H54 (cell line): Measurements from ENCODE around the gene SHISA6.

ENCODE experiments used
- DNase-seq: peaks from one replicate; pipeline ENCODE4 v3.0.0; 2011; ENCODE audit warnings: low spot score, mixed read lengths; ENCODE audit not compliant: insufficient read length
- FAIRE-seq: peaks from 3 replicates; lab custom pipeline; 2011; peaks lifted over from hg19 to GRCh38; lab: Jason Lieb, UNC
- POLR2A ChIP-seq: IDR thresholded peaks from 2 replicates; pipeline ENCODE4 v1.6.1; 2011; ENCODE audit warnings: low read depth, mild to moderate bottlenecking, low read length

Gene SHISA6

DNA sequence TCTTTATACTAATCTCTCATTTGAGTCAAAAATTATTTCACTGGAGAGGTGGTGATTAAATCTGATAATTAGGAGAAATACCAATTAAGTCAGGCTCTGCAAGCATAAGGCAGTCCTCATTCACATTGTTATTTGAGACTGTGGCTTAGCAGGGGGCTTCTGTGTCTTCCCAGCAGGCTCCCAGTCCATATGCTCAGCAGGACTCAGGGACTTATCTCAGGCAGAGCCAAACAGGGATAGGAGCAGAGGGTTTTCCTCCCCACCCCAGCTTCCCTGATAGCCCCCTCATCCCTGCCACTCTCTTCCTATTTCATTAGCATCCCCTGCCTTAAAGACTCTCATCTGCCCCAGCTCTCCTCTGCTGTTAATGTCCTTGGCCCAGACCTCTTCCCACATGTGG is 252.9 kb downstream of the SHISA6 start:
- no peak for DNase-seq
- no peak for TF ChIP-seq POLR2A
- FAIRE-seq, result no peak

DNA sequence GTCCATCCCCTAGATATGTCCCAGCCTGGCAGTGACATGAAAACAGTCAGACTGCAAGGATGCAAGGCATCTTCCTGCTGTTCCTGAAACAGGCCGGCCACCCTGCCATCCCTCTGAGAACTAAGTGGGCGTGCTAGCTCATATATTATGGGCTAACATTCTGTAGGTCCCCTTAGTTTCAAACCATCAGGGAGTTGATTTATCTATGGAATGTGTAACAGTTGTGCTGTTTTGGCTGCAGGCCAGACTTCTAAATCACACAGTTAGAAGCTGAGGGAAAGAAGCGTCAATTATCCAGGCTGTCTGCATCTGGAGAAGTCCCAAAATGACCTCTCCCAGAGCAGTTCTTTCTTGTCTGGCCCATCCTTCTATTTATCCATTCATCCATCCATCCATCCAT is 254.6 kb downstream of the SHISA6 start:
- no peak for TF ChIP-seq POLR2A
- FAIRE-seq (no peak), DNase-seq (no peak)

DNA sequence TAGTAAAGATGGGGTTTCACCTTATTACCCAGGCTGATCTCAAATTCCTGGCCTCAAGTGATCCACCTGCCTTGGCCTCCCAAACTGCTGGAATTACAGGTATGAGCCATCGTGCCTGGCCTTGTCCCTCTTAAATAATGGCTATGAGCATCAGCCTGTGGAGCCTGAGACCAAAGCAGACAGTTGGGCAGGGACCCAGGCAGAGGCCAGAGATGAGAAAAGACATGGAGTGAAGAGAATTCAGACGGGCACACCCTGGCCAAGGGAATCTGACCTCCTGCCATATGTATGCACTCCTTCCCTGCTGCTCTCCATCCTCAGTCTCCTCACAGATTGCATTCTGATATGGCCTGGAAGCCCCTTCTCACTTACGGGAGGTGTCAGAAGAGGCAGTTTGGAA is 258.9 kb downstream of the SHISA6 start:
- TF ChIP-seq POLR2A, result no peak
- DNase-seq (no peak), FAIRE-seq (no peak)

DNA sequence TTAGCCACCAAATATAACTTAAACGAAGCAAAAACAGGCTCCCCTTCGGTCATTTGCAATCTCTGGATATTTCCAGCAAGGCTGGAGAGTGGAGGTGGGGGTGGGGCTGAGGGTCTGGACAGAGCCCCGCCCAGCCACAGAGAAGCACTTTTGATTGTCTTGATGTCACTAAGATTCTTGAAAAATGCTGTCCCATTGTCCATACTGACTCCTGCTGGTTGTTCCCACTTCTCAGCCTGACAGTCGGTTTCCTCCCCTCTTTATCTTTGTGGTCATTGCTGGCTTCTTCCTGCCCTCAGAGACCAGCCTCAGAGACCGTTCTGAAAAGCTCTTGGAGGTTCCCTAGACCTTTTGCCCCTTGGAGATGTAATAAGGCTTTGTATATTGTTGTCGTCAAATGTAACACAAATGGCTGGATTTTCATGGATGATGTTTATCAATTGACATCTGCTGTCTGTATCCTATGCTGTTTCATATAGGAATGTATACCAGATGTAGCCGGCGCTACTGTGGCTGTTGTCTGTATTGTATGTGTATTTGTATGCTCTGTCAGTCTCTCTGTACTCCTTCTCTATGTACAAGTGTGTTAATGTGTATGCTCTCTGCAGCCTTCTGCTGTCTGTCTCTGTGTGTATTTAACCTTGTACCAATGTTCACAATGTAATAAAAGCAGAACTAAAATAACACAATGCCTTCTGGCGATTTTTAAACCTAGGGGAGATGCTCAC is 262.5 kb downstream of the SHISA6 start:
- FAIRE-seq, result no peak
- no peak for TF ChIP-seq POLR2A

DNA sequence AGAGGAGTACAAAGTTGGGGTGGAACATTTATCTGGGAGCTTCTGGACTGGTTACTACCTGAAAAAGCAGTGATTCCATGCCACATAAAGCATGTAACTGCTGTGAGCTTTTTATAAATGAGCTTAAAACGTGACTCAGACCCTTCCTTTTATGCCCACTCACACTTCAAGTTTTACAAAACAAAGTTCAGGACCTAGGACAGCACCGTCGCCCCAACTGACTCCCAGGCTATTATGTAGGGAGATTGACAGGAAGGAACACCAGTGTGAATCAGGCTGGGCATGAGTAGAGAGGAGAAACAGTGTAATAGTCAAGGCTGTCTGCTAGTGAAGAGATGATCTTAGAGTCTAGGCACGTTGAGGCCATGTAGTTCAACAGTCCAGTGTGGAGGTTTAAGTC is 265.6 kb downstream of the SHISA6 start:
- DNase-seq, result no peak
- no peak for FAIRE-seq
- no peak for TF ChIP-seq POLR2A

More for the DNA sequence above, 262.5 kb downstream of the SHISA6 start:
- no peak for DNase-seq

DNA sequence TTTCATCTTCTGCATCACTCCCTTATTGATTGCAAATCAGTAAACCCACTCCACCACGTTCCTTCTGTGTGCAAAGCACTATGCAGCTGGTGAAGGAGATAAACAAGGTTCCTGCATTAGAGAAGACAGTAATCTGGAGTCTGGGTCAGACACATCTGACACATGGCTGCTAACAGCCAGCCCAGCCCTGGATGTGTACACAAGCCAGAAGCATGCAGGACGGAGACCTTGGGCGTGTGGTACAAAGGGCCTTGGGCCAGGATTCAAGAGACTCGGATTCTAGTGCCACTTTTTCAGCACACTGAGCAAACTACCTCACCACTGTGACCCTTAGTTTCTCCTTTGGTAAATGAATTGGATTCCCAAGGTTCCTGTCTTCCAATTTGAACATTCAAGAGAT is 270.7 kb downstream of the SHISA6 start:
- DNase-seq (no peak), FAIRE-seq (no peak)
- TF ChIP-seq POLR2A, result no peak

DNA sequence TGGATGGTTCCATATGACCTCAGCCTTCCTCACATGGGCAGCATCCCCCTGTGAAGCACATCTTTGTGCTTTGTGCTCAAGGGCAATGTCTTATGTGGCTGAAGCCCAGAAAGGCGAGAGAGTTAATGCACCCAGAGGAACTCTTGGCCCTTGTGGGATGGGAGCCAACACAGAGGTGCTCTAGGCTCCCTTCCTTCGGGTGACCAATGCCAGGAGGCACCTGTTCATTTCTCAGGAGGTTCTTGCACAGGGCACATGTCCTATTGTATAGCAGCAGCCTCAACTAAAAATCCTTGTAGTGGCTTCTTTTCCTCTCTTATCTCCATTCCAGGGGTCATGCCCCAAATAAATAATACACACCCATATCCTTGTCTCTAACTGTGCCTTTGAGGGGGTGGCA is 273.6 kb downstream of the SHISA6 start:
- FAIRE-seq, result no peak
- no peak for DNase-seq
- TF ChIP-seq POLR2A, result no peak

DNA sequence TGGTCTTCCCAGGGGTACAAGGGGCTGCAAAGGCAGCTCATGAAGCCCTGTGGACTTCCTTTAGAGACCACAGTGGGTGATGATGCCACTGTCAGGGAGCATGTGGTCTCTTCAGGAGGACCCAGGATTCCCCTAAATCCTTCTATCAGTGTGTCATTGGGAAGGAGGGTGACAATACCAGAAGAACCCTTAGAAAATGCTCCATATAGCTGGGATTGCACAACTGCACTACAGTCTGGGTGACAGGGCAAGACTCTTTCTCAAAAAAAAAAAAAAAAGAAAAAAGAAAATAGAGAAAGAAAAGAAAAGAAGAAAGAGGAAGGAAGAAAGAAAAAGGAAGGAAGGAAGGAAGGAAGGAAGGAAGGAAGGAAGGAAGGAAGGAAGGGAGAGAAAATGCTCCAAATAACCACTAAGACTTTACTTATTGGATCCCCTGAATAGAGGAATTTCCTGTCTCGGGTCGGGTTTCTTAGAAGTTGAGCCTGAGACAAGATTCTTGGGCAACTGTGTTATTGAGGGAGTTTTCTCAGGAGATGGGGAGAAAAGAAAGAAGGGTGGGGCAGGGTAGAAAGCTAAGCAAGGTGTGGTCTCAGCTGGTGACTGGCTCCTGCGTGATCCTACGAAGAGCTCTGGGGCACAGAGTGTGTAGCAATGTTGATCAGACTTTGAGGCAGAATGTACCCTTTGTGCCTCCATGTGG is 274.1 kb downstream of the SHISA6 start:
- TF ChIP-seq POLR2A, result no peak
- DNase-seq (no peak), FAIRE-seq (no peak)

DNA sequence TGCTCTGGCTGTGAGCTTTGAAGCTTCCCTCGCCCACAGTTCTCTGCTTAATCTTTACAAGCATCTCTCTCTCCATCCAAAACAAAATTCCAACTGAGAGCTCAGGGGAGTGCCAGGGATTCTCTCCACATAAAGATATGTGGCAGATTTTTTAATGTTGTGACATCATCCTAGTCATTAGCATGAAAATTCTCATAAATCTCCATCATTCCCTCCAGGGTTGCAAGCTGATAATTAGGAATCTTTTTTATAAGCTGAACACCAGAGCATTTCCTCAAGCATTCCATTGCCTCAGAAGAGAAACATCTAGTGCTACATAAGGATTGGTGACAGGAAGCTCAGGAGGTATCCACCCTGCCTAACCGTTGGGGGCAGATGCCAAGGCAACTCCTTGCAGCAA is 274.9 kb downstream of the SHISA6 start:
- TF ChIP-seq POLR2A, result no peak
- DNase-seq, result no peak
- no peak for FAIRE-seq

DNA sequence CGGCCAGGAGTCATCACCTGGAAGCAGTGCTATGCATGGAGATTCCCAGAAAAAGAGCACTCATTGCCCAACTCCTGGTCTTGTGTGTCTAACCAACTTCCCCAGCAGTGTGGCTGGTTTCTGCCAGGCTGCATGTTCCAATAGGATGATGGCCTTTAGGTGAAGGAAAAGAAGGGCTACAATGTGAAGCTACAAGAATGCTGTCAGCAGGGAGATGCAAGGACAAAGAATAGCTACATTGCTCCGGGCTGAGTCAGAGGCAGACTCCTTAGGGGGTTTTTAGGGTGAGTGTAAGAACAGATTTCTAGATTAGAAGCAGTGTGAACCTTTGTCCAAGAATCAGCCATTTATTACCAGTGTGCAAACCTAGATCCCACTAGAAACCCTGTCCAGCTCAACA is 294.2 kb downstream of the SHISA6 start:
- no peak for FAIRE-seq
- TF ChIP-seq POLR2A, result no peak
- no peak for DNase-seq

DNA sequence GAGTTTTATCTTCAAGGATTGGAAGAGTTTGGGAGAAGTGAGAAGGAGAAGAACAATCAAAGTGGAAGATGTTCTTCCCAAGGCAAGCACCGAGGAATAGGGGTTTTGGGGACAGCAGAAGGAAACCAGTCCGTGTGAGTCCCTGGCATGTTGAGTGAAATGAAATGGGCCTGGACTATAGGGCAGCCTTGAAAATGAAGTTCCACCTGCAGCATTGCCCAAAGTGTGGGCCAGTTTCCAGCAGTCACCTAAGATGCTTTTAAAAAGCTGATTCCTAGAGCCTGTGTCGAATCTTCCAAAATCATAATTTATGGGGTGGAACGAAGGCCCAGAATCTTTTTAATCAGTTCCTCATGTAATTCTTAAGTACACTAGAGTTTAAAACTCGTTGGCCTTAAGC is 297.4 kb downstream of the SHISA6 start:
- no peak for FAIRE-seq
- TF ChIP-seq POLR2A, result no peak
- DNase-seq, result no peak

DNA sequence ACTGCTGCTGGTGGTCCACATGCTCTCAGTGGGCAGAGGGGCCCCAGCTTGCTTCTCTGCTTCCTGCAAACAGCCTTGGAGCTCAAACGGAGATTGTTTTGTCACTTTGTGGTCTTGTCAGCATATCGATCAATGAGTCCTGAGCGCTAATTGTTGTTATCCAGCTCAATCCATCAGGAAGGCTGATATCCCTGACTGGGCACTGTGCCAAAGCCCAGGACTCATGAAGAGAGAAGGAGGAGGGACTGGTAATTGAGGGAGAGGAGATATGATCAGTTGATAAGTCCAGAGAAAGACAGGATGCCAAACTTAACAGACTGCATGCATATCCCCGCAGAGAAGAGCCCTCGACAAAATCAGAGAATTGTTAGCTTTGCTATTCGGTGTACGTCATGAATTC is 298.6 kb downstream of the SHISA6 start:
- no peak for DNase-seq
- no peak for TF ChIP-seq POLR2A
- FAIRE-seq, result no peak

DNA sequence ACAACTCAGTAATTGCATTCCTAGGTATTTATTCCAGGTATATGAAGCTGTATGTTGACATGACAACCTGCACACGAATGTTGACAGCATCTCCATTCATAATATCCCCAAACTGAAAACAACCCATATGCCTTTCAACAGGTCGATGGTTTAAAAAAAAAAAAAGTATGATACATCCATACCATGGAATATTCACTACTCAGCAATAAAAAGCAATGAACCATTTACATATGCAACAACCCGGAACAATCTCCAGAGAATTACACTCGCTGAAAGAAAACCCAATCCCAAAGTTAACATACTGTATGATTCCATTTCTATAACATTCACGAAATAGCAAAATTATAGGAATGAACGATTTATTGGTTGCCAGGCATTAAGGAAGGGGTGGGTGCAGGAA is 304.0 kb downstream of the SHISA6 start:
- TF ChIP-seq POLR2A, result no peak
- FAIRE-seq (no peak), DNase-seq (no peak)

DNA sequence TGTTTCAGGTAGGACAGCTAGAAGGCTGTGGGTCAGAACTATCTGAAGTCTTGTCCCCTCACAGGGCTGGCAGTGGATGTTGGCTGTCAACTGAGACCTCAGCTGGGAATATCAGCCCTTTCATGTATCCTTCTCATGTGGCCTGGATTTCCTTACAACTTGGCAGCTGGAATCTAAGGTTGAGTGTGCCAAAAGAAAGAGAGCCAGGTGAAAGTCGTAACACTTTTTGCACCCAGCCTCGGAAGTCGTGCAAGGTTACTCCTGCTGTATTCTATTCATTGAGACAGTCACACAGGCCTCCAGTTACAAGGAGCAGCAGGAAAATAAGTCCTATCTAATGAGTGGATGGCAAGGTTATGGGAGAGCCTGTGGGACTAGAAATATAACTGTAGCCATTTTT is 304.7 kb downstream of the SHISA6 start:
- no peak for FAIRE-seq
- DNase-seq, result no peak
- TF ChIP-seq POLR2A, result no peak

DNA sequence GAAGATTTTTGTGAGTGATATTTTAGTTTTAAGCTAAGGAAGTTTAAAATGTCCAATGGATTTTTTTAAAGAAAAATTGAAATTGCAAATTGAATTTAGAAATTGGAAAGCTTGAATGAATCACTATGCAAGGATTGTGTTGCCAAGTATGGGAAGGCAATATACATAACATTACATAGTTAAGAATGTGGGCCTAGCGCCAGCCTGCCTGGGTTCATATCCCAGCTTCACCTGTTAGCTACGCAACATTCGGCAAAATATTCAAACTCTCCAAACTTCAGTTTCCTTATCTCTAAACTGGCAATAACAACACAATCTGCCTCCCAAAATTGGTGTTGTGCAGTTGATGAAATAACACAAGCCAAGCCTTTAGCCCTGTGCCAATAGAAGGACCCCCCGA is 306.8 kb downstream of the SHISA6 start:
- FAIRE-seq (no peak), DNase-seq (no peak)
- TF ChIP-seq POLR2A, result no peak
